ENCODE data around the gene LCMT1. TPM values are rescaled to one million over a fixed set of nuclear protein-coding genes. Genes with fewer than 3 reads are reported as not detected.
"Not testable (repeated sequence)": the region's sequence is repeated elsewhere in the genome, so short reads cannot be mapped to it uniquely, and the experiment has no call there.

The LCMT1 gene
- total RNA-seq, 2 donors from 2014 or later = 42.6 to 50.0 TPM

- H3K36me3 Mint-ChIP-seq = peaks cover 10% of the 10 kb centered on the region
- no peaks in the 10 kb centered on the region for H3K4me1 Mint-ChIP-seq (ENCODE audit: low read depth in 2 of 2)
- no peaks in the 10 kb centered on the region for H3K9me3 Mint-ChIP-seq
- H3K27ac Mint-ChIP-seq = no peak overlapping the region
- DNase-seq (ENCODE audit: low spot score) = no peak
- no peak overlapping the region for H3K4me3 Mint-ChIP-seq
- no peak for ATAC-seq
- no peaks in the 10 kb centered on the region for H3K27me3 Mint-ChIP-seq
Measured at GRCh38 chr16:25140459-25140858, 28.9 kb downstream of the LCMT1 start.

DNA sequence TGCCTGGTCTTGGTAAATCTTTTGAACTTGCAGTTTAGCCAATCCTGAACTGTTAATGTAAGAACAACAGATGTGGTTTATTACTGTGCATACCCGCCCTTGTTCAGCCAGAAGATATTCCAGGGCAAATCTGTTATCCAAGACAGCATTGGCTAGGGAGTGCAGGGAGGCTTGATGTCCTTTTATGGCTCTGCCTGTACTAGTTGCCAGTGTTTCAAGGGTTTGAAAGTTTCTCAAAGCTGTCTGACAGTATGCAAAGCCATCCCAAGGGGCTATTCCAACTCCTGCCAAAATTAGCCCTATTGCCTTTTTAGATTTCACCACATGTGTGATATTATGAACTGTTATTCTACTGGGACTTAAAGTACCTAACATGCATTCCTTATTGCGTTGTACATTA, 30.1 kb downstream of the LCMT1 start:
- DNase-seq (ENCODE audit: low spot score) (no peak), ATAC-seq (no peak)
- no peaks in the 10 kb centered on the region for H3K27me3 Mint-ChIP-seq
- H3K4me1 Mint-ChIP-seq (ENCODE audit: low read depth in 2 of 2) = no peaks in the 10 kb centered on the region
- no peaks in the 10 kb centered on the region for H3K9me3 Mint-ChIP-seq
- no peak overlapping the region for H3K4me3 Mint-ChIP-seq
- H3K36me3 Mint-ChIP-seq = peaks cover 10% of the 10 kb centered on the region
- H3K27ac Mint-ChIP-seq = no peak overlapping the region

- DNase-seq (ENCODE audit: low spot score) (no peak), ATAC-seq (no peak)
- Mint-ChIP-seq H3K4me1 (ENCODE audit: low read depth in 2 of 2) (no peaks in the 10 kb centered on the region), H3K27ac (no peak overlapping the region), H3K36me3 (peaks cover 10% of the 10 kb centered on the region), H3K9me3 (no peaks in the 10 kb centered on the region), H3K27me3 (no peaks in the 10 kb centered on the region), H3K4me3 (no peak overlapping the region)
Measured at GRCh38 chr16:25143928-25144327, 32.4 kb downstream of the LCMT1 start.

DNA sequence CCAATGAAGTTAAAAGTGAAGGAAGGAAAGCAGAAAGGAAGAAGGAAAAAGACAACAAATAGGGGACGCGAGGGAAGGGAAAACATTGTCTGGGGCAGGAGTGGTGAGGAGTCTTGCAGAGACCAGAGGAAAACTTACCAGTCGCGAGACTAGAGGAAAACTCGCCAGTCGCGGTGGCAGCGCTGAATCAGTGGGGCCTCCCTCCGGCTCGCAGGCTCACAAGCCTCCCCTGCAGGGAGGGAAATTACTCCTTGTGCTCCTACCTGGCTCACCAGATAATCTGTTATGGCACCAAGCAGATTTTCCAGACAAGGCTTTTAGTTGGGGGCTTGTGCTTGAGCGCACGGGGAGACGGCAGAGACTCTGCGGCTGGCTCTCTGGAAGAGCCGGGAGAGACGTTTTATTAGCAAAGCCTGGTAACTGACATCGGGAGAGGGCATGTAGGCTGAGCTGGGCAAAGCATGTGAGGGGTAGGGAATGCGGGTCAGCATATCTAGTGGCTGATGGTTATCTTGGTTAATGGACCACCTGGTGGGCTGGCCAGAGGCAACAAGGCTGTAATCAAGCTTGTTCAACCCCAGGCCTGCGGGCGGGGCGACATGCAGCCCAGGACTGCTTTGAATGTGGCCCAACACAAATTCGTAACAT, 37.1 kb downstream of the LCMT1 start:
- no peak overlapping the region for H3K4me3 Mint-ChIP-seq
- H3K27ac Mint-ChIP-seq = peak overlapping the region in 1 of 2 donors; percentile 24

GRCh38 chr16:25151996-25152395, 40.5 kb downstream of the LCMT1 start:
- H3K36me3 Mint-ChIP-seq = peaks cover 8% of the 10 kb centered on the region
- peaks cover 0 to 7% of the 10 kb centered on the region in 2 donors for H3K4me1 Mint-ChIP-seq (ENCODE audit: low read depth in 2 of 2)
- DNase-seq (ENCODE audit: low spot score) (no peak), ATAC-seq (no peak)
- H3K27me3 Mint-ChIP-seq = no peaks in the 10 kb centered on the region
- H3K4me3 Mint-ChIP-seq = no peak overlapping the region
- H3K27ac Mint-ChIP-seq = no peak overlapping the region
- no peaks in the 10 kb centered on the region for H3K9me3 Mint-ChIP-seq

More for the DNA sequence above, 37.1 kb downstream of the LCMT1 start:
- H3K36me3 Mint-ChIP-seq = no peaks in the 10 kb centered on the region
- H3K4me1 Mint-ChIP-seq (ENCODE audit: low read depth in 2 of 2) = no peaks in the 10 kb centered on the region
- no peaks in the 10 kb centered on the region for H3K27me3 Mint-ChIP-seq
- H3K9me3 Mint-ChIP-seq = no peaks in the 10 kb centered on the region
- DNase-seq (ENCODE audit: low spot score) (no peak), ATAC-seq (no peak)

- no peaks in the 10 kb centered on the region for H3K27me3 Mint-ChIP-seq
- H3K36me3 Mint-ChIP-seq = peaks cover 14% of the 10 kb centered on the region
- DNase-seq (ENCODE audit: low spot score) (no peak), ATAC-seq (peak; percentile 40 to 52)
- H3K9me3 Mint-ChIP-seq = no peaks in the 10 kb centered on the region
- peak overlapping the region; percentile 8 to 11 for H3K27ac Mint-ChIP-seq
- peaks cover 0 to 7% of the 10 kb centered on the region in 2 donors for H3K4me1 Mint-ChIP-seq (ENCODE audit: low read depth in 2 of 2)
- no peak overlapping the region for H3K4me3 Mint-ChIP-seq
Measured at GRCh38 chr16:25155553-25156460, 44.3 kb downstream of the LCMT1 start.

- DNase-seq (ENCODE audit: low spot score) = no peak
- Mint-ChIP-seq H3K4me1 (ENCODE audit: low read depth in 2 of 2) (peaks cover 0 to 7% of the 10 kb centered on the region in 2 donors), H3K36me3 (peaks cover 18% of the 10 kb centered on the region), H3K9me3 (no peaks in the 10 kb centered on the region), H3K27me3 (no peaks in the 10 kb centered on the region), H3K4me3 (no peak overlapping the region), H3K27ac (no peak overlapping the region)
- no peak for ATAC-seq
Measured at GRCh38 chr16:25157271-25157875, 45.8 kb downstream of the LCMT1 start.

- H3K27ac Mint-ChIP-seq = no peak overlapping the region
- no peak overlapping the region for H3K4me3 Mint-ChIP-seq
- no peaks in the 10 kb centered on the region for H3K9me3 Mint-ChIP-seq
- H3K27me3 Mint-ChIP-seq = no peaks in the 10 kb centered on the region
- DNase-seq (ENCODE audit: low spot score) = no peak
- peaks cover 0 to 7% of the 10 kb centered on the region in 2 donors for H3K4me1 Mint-ChIP-seq (ENCODE audit: low read depth in 2 of 2)
- ATAC-seq = no peak
- peaks cover 18% of the 10 kb centered on the region for H3K36me3 Mint-ChIP-seq
Measured at GRCh38 chr16:25158401-25158800, 46.9 kb downstream of the LCMT1 start.

DNA sequence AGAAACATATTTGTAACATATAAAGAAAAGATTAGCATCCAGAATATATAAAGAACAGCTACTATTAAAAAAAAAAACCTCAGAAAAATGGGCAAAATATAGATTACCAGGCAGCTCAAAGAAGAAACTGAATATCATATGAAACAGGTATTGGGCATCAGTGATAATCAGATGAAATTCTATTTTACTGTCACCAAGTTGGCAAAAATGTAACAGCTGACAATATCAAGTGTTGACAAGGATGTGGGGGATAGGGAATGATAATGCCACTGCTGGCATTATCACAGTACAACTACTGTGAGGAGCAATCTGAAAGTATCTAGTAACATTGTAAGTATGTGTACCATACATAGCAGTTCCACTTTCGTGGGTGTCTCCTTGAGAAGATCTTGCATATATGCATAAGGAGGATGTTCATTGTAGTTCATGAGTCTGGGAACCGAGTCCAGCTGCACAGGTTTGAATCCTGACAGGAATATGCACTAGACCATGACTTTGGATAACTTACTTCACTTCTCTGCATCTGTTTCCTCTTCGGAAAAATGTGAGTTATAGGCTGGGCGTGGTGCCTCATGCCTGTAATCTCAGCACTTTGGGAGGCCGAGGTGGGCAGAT, 50.3 kb downstream of the LCMT1 start:
- Mint-ChIP-seq H3K4me3 (no peak overlapping the region), H3K36me3 (peaks cover 16% of the 10 kb centered on the region), H3K27me3 (no peaks in the 10 kb centered on the region), H3K27ac (no peak overlapping the region), H3K4me1 (ENCODE audit: low read depth in 2 of 2) (no peaks in the 10 kb centered on the region), H3K9me3 (no peaks in the 10 kb centered on the region)
- ATAC-seq (no peak), DNase-seq (ENCODE audit: low spot score) (no peak)

GRCh38 chr16:25163683-25164082, 52.1 kb downstream of the LCMT1 start:
- Mint-ChIP-seq H3K4me1 (ENCODE audit: low read depth in 2 of 2) (no peaks in the 10 kb centered on the region), H3K36me3 (peaks cover 14% of the 10 kb centered on the region), H3K4me3 (no peak overlapping the region), H3K27me3 (no peaks in the 10 kb centered on the region), H3K9me3 (no peaks in the 10 kb centered on the region), H3K27ac (no peak overlapping the region)
- no peak for ATAC-seq
- DNase-seq (ENCODE audit: low spot score) = no peak

DNA sequence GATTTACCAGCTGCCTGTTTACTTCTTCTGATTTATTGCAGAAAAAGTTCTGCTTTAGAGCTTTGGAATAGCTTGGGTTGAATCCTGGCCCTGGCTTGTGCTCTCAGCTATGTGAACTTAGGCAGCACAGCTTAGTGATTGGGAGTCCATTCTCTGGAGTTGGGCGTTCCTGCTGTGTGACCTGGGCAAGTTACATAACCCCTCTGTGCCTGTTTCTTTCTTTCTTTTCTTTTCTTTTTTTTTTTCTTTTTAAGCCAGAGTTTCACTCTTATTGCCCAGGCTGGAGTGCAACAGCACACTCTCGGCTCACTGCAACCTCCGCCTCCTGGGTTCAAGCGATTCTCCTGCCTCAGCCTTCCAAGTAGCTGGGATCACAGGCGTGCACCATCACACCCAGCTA, 53.7 kb downstream of the LCMT1 start:
- H3K36me3 Mint-ChIP-seq = peaks cover 21% of the 10 kb centered on the region
- ATAC-seq (no peak), DNase-seq (ENCODE audit: low spot score) (no peak)
- no peaks in the 10 kb centered on the region for H3K27me3 Mint-ChIP-seq
- no peaks in the 10 kb centered on the region for H3K9me3 Mint-ChIP-seq
- no peaks in the 10 kb centered on the region for H3K4me1 Mint-ChIP-seq (ENCODE audit: low read depth in 2 of 2)
- H3K4me3 Mint-ChIP-seq = no peak overlapping the region
- no peak overlapping the region for H3K27ac Mint-ChIP-seq

- not testable (repeated sequence) for DNase-seq (ENCODE audit: low spot score); H3K27me3 Mint-ChIP-seq; H3K4me3 Mint-ChIP-seq; H3K27ac Mint-ChIP-seq; ATAC-seq; H3K9me3 Mint-ChIP-seq; H3K4me1 Mint-ChIP-seq (ENCODE audit: low read depth in 2 of 2)
- H3K36me3 Mint-ChIP-seq = peaks cover 19% of the 10 kb centered on the region
Measured at GRCh38 chr16:25167920-25168319, 56.4 kb downstream of the LCMT1 start.

GRCh38 chr16:25171390-25171789, 59.8 kb downstream of the LCMT1 start:
- no peak overlapping the region for H3K4me3 Mint-ChIP-seq
- ATAC-seq = no peak
- no peak for DNase-seq (ENCODE audit: low spot score)
- peaks cover 19% of the 10 kb centered on the region for H3K36me3 Mint-ChIP-seq
- no peaks in the 10 kb centered on the region for H3K4me1 Mint-ChIP-seq (ENCODE audit: low read depth in 2 of 2)
- H3K27me3 Mint-ChIP-seq = no peaks in the 10 kb centered on the region
- no peak overlapping the region for H3K27ac Mint-ChIP-seq
- H3K9me3 Mint-ChIP-seq = no peaks in the 10 kb centered on the region

- H3K9me3 Mint-ChIP-seq = no peaks in the 10 kb centered on the region
- H3K4me1 Mint-ChIP-seq (ENCODE audit: low read depth in 2 of 2) = peaks cover 0 to under 1% of the 10 kb centered on the region in 2 donors
- no peaks in the 10 kb centered on the region for H3K27me3 Mint-ChIP-seq
- DNase-seq (ENCODE audit: low spot score) (no peak), ATAC-seq (no peak)
- H3K36me3 Mint-ChIP-seq = peaks cover 11% of the 10 kb centered on the region
- no peak overlapping the region for H3K27ac Mint-ChIP-seq
- H3K4me3 Mint-ChIP-seq = no peak overlapping the region
Measured at GRCh38 chr16:25172831-25173230, 61.3 kb downstream of the LCMT1 start.
